H1 (cell line): ENCODE measurements around the gene TUBGCP2. TPM values are rescaled to one million over a fixed set of nuclear protein-coding genes. Genes with fewer than 3 reads are reported as not detected.

Source experiments
- CTCF ChIA-PET: fragments of 300-600 bp; sonication (Branson Sonifier 250); formaldehyde crosslinking; loops from one replicate; lab custom pipeline; 2021; ENCODE audit not compliant: partially characterized antibody; lab: Charles Lee
- POLR2A ChIA-PET: fragments of 300-600 bp; sonication (Branson Sonifier 250); formaldehyde crosslinking; loops from one replicate; lab custom pipeline; 2021; ENCODE audit warnings: inconsistent platforms; ENCODE audit not compliant: partially characterized antibody; lab: Charles Lee
- DNase-seq, 2 experiments: peaks; one replicate each; pipeline versions ENCODE4 v3.0.0 to v3.0.0-alpha.2; 2010 to 2022; ENCODE audit warnings: low spot score in 2 of 2, low read depth in 1 of 2, mixed read lengths in 1 of 2
- FAIRE-seq: peaks from 2 replicates; lab custom pipeline; 2011; peaks lifted over from hg19 to GRCh38; lab: Jason Lieb, UNC
- H2AFZ ChIP-seq: 2 replicates; pipeline ENCODE4 v1.8.1; 2012; ENCODE audit warnings: low read length, inconsistent platforms
- H2AK5ac ChIP-seq: 2 replicates; pipeline ENCODE4 v1.6.1; 2013; ENCODE audit warnings: low read depth, low read length
- H2BK120ac ChIP-seq: replicated peaks from 2 replicates; pipeline ENCODE3; 2013; ENCODE audit warnings: low read depth, low read length, inconsistent platforms
- H2BK12ac ChIP-seq: 2 replicates; pipeline ENCODE4 v1.6.1; 2013; ENCODE audit warnings: low read depth, low read length
- H2BK15ac ChIP-seq: 2 replicates; pipeline ENCODE4 v1.6.1; 2013; ENCODE audit warnings: low read length
- H2BK20ac ChIP-seq: 2 replicates; pipeline ENCODE4 v1.6.1; 2013; ENCODE audit warnings: low read length
- H2BK5ac ChIP-seq: 2 replicates; pipeline ENCODE4 v1.6.1; 2013; ENCODE audit warnings: low read depth, low read length
- H3K14ac ChIP-seq: 2 replicates; pipeline ENCODE4 v1.6.1; 2013; ENCODE audit warnings: inconsistent platforms; ENCODE audit not compliant: insufficient read length
- H3K18ac ChIP-seq: 2 replicates; pipeline ENCODE4 v1.6.1; 2013; ENCODE audit warnings: low read length; ENCODE audit errors: extremely low read depth
- H3K23ac ChIP-seq: 2 replicates; pipeline ENCODE4 v1.6.1; 2013; ENCODE audit warnings: inconsistent platforms; ENCODE audit not compliant: insufficient read length
- H3K23me2 ChIP-seq: 2 replicates; pipeline ENCODE4 v1.6.1; 2013; ENCODE audit warnings: low read depth, low read length
- H3K27ac ChIP-seq: 2 replicates; pipeline ENCODE4 v1.6.1; 2011; ENCODE audit warnings: low read depth, low read length, inconsistent platforms
- H3K27me3 ChIP-seq, 4 experiments: replicated peaks in 1 of 4; 1 replicate in 1 of 4; 2 replicates in 3 of 4; pipeline versions ENCODE4 v1.6.1 to v1.8.1; 2011 to 2013; ENCODE audit warnings: low read length in 3 of 4, mild to moderate bottlenecking in 3 of 4, inconsistent platforms in 2 of 4, mixed read lengths in 2 of 4, moderate library complexity in 1 of 4; ENCODE audit not compliant: control insufficient read depth in 3 of 4, insufficient read depth in 3 of 4; ENCODE audit errors: extremely low read depth in 1 of 4
- H3K36me3 ChIP-seq, 4 experiments: 2 replicates each; pipeline versions ENCODE4 v1.6.1 to v1.8.1; 2011 to 2013; ENCODE audit warnings: mild to moderate bottlenecking in 4 of 4, low read length in 3 of 4, moderate library complexity in 2 of 4, control low read depth in 1 of 4, inconsistent platforms in 1 of 4; ENCODE audit not compliant: insufficient read depth in 4 of 4, control insufficient read depth in 2 of 4
- H3K4ac ChIP-seq: replicated peaks from 2 replicates; pipeline ENCODE3; 2013; ENCODE audit warnings: low read length, low read depth, mixed read lengths, inconsistent platforms; ENCODE audit not compliant: insufficient read length
- H3K4me1 ChIP-seq, 4 experiments: replicated peaks in 1 of 4; 1 replicate in 1 of 4; 2 replicates in 3 of 4; pipeline versions ENCODE4 v1.6.1 to v1.8.1; 2011 to 2013; ENCODE audit warnings: low read length in 3 of 4, inconsistent platforms in 2 of 4, mixed read lengths in 1 of 4; ENCODE audit not compliant: insufficient read depth in 4 of 4, control insufficient read depth in 3 of 4
- H3K4me2 ChIP-seq, 2 experiments: 2 replicates each; pipeline versions ENCODE4 v1.6.1 to v1.8.1; 2011 to 2013; ENCODE audit warnings: low read depth in 2 of 2, low read length in 2 of 2, control low read depth in 1 of 2, inconsistent platforms in 1 of 2, mild to moderate bottlenecking in 1 of 2; ENCODE audit not compliant: insufficient read depth in 1 of 2
- H3K4me3 ChIP-seq, 4 experiments: fragments of 200-600, 300-600 bp in 1 of 4; sonication (generic), shearing (Covaris generic), sonication (Bioruptor Twin) in 1 of 4; 2 replicates each; pipeline versions ENCODE4 v1.5.1 to v1.8.1; 2011 to 2016; ENCODE audit warnings: low read length in 4 of 4, low read depth in 3 of 4, control low read depth in 2 of 4, inconsistent platforms in 2 of 4, mild to moderate bottlenecking in 2 of 4, mixed read lengths in 1 of 4, moderate library complexity in 1 of 4; ENCODE audit not compliant: insufficient read depth in 2 of 4; ENCODE audit errors: extremely low read depth in 1 of 4
- H3K56ac ChIP-seq: replicated peaks from 2 replicates; pipeline ENCODE3; 2013; ENCODE audit warnings: low read depth, mild to moderate bottlenecking, mixed read lengths, low read length, inconsistent platforms; ENCODE audit not compliant: insufficient read length
- H3K79me1 ChIP-seq: 2 replicates; pipeline ENCODE4 v1.6.1; 2013; ENCODE audit warnings: low read depth, low read length, control low read depth
- H3K79me2 ChIP-seq, 2 experiments: 2 replicates each; pipeline versions ENCODE4 v1.6.1 to v1.8.1; 2012 to 2013; ENCODE audit warnings: low read length in 2 of 2, mild to moderate bottlenecking in 2 of 2, inconsistent platforms in 1 of 2; ENCODE audit not compliant: insufficient read depth in 2 of 2, control insufficient read depth in 1 of 2
- H3K9ac ChIP-seq, 4 experiments: replicated peaks in 1 of 4; 1 replicate in 1 of 4; 2 replicates in 3 of 4; pipeline versions ENCODE4 v1.6.1 to v1.8.1; 2011 to 2013; ENCODE audit warnings: low read depth in 3 of 4, low read length in 3 of 4, control low read depth in 2 of 4, mild to moderate bottlenecking in 2 of 4, moderate library complexity in 2 of 4, inconsistent platforms in 1 of 4; ENCODE audit errors: extremely low read depth in 1 of 4
- H3K9me3 ChIP-seq, 2 experiments: 2 replicates each; pipeline versions ENCODE4 v1.6.1 to v1.8.1; 2012 to 2013; ENCODE audit warnings: mild to moderate bottlenecking in 2 of 2, moderate library complexity in 2 of 2, control low read depth in 1 of 2, inconsistent platforms in 1 of 2, low read depth in 1 of 2, low read length in 1 of 2, mixed read lengths in 1 of 2; ENCODE audit not compliant: insufficient read depth in 2 of 2
- H4K20me1 ChIP-seq, 2 experiments: replicated peaks in 1 of 2; 2 replicates each; pipeline versions ENCODE3 to v1.8.1; 2011 to 2013; ENCODE audit warnings: inconsistent platforms in 2 of 2, low read length in 2 of 2, mild to moderate bottlenecking in 1 of 2; ENCODE audit not compliant: insufficient read depth in 2 of 2, control insufficient read depth in 1 of 2
- H4K5ac ChIP-seq: 2 replicates; pipeline ENCODE4 v1.6.1; 2013; ENCODE audit warnings: low read length, low read depth, mixed read lengths, inconsistent platforms; ENCODE audit not compliant: insufficient read length
- H4K8ac ChIP-seq: 2 replicates; pipeline ENCODE4 v1.8.0; 2013; ENCODE audit warnings: mild to moderate bottlenecking, moderate library complexity, low read length, inconsistent platforms; ENCODE audit not compliant: insufficient read depth; ENCODE audit errors: extremely low read depth
- H4K91ac ChIP-seq: replicated peaks from 2 replicates; pipeline ENCODE3; 2013; ENCODE audit warnings: low read length, mixed read lengths, inconsistent platforms; ENCODE audit not compliant: insufficient read length
- JUND ChIP-seq: IDR thresholded peaks from 2 replicates; pipeline ENCODE4 v1.6.1; 2011; ENCODE audit warnings: mild to moderate bottlenecking, improper control_type of control experiment, low read length
- SP4 ChIP-seq: IDR thresholded peaks from 2 replicates; pipeline ENCODE4 v1.6.1; 2012; ENCODE audit warnings: low read length, inconsistent platforms
- TAF1 ChIP-seq: IDR thresholded peaks from 2 replicates; pipeline ENCODE4 v1.6.1; 2011; ENCODE audit warnings: mild to moderate bottlenecking, low read depth, low read length
- WGBS, 2 experiments: shearing (Covaris generic) in 1 of 2; methylation state at CpG; one replicate each; pipeline versions ENCODE4 v1.1.6 to v1.1.7; 2013 to 2015; ENCODE audit warnings: low lambda C conversion rate in 2 of 2, mixed read lengths in 2 of 2, inconsistent platforms in 1 of 2, low coverage in 1 of 2, missing lambda C conversion rate in 1 of 2; ENCODE audit not compliant: insufficient replicate concordance in 2 of 2, insufficient coverage in 1 of 2, insufficient read length in 1 of 2; ENCODE audit errors: extremely low coverage in 1 of 2, missing lambda C conversion rate in 1 of 2; 5-methylcytosine and 5-hydroxymethylcytosine counted together
- polyA plus RNA-seq, 7 experiments: library from polyadenylated mRNA; depleted of rRNA in 3 of 7; stranded (reverse) in 5 of 7; unstranded in 2 of 7; fragments of >200 nt in 5 of 7; fragments of 200-250 nt in 2 of 7; gene quantifications; 1 replicate in 5 of 7; 2 replicates in 1 of 7; 4 replicates in 1 of 7; pipeline versions ENCODE4 v1.2.1 to v1.2.3, GENCODE V29; 2011 to 2013; ENCODE audit warnings: missing spikeins in 2 of 7, mixed read lengths in 2 of 7
- total RNA-seq: library from RNA; stranded (reverse); fragmentation: NEBNext Ultra II Directional; extraction: Animal tissue kit (Norgen Biotek cat#: 25700); gene quantifications from 2 replicates; pipeline ENCODE4 v1.2.1, GENCODE V29; 2021

The TUBGCP2 gene
- total and polyA plus RNA-seq, 2 of the 8 experiments (the other 6 are each of a cell fraction or from before 2014, with no cell fraction given) = 34.9 to 51.9 TPM

DNA sequence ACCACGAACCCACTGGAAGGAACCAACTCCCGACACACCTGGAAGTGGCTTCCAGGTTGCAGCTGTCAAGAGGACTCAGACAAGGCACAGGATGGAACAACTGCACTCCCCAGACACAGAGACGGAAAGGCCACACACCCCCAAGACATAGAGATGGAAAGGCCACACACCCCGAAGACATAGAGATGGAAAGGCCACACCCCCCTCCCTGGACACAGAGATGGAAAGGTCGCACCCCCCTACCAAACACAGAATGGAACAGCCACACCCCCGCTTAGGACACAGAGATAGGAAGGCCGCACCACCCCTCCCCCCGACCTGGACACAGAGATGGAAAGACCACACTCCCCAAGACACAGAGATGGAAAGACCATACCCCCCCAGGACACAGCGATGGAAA, 7.6 kb upstream of the TUBGCP2 start:
- Histone ChIP-seq H3K9ac (no peak overlapping the region), H4K5ac (no peak overlapping the region), H3K18ac (no peak overlapping the region), H4K91ac (no peak overlapping the region), H3K23ac (no peak overlapping the region), H3K9me3 (peaks cover 0 to 2% of the 10 kb centered on the region in 2 experiments; a peak in 1 of 4 replicates), H3K23me2 (peaks cover 2% of the 10 kb centered on the region; the same call in 1 of the 2 replicates), H3K36me3 (peaks cover 0 to 9% (median under 1%) of the 10 kb centered on the region in 4 experiments; a peak in 4 of 8 replicates), H3K56ac (no peak overlapping the region), H2AK5ac (no peak overlapping the region), H3K14ac (no peak overlapping the region), H3K79me2 (no peaks in the 10 kb centered on the region), H2AFZ (no peak overlapping the region), H3K4me1 (no peaks in the 10 kb centered on the region; a peak in 1 of 7 replicates), H3K27me3 (peaks cover 0 to 8% (median 4%) of the 10 kb centered on the region in 4 experiments; a peak in 5 of 7 replicates), H3K4ac (no peak overlapping the region), H4K20me1 (peaks cover 0 to 3% of the 10 kb centered on the region in 2 experiments), H2BK120ac (no peak overlapping the region), H4K8ac (no peak overlapping the region; the same call in 1 of the 2 replicates), H2BK20ac (no peak overlapping the region), H3K79me1 (no peaks in the 10 kb centered on the region), H3K4me2 (no peak overlapping the region), H3K27ac (no peak overlapping the region), H2BK15ac (0 out of 2 replicates have a peak overlapping the region, but pooled peaks have one; percentile 29), H2BK5ac (no peak overlapping the region), H2BK12ac (no peak overlapping the region), H3K4me3 (no peak overlapping the region)
- 89% methylated on average over 8 of the region's 9 CpGs; no CpG with 5 or more reads in 1 of the 2 experiments for WGBS, 2 experiments
- CTCF ChIA-PET = interaction anchor here (0.8 to 3.5 kb wide), 3 partner anchors 12 to 31 kb away, joined by 3 to 23 read pairs (median 6); partner anchors contain the start of gene PRAP1
- FAIRE-seq = no peak
- DNase-seq = no peak
- POLR2A ChIA-PET = interaction anchor here (1.1 kb wide), 1 partner anchor 8 kb away, joined by 5 read pairs; no protein-coding TSS in a partner anchor
- TF ChIP-seq JUND (peak; percentile 30; the same call in 1 of the 2 replicates), SP4 (no peak), TAF1 (no peak)
